Activated naive CD4-positive, alpha-beta T cell treated with anti-CD3 and anti-CD28 coated beads, Interleukin-2, amount 50 U/mL, for 24 hours (primary cell): ENCODE measurements around the gene KHDRBS1.
"Not testable (repeated sequence)": the region's sequence is repeated elsewhere in the genome, so short reads cannot be mapped to it uniquely, and the experiment has no call there.

ENCODE experiments used
- H3K27ac Mint-ChIP-seq: one replicate; pipeline ENCODE4 v1.8.0; 2021; ENCODE audit warnings: mild to moderate bottlenecking, mixed read lengths
- H3K27me3 Mint-ChIP-seq: one replicate; pipeline ENCODE4 v1.8.0; 2021; ENCODE audit warnings: mixed read lengths
- H3K36me3 Mint-ChIP-seq: one replicate; pipeline ENCODE4 v1.8.0; 2021; ENCODE audit warnings: mixed read lengths
- H3K4me1 Mint-ChIP-seq: one replicate; pipeline ENCODE4 v1.8.0; 2021; ENCODE audit warnings: mixed read lengths
- H3K4me3 Mint-ChIP-seq: one replicate; pipeline ENCODE4 v1.8.0; 2021; ENCODE audit warnings: mild to moderate bottlenecking, mixed read lengths
- H3K9me3 Mint-ChIP-seq: one replicate; pipeline ENCODE4 v1.8.0; 2021; ENCODE audit warnings: mixed read lengths

KHDRBS1 gene

DNA sequence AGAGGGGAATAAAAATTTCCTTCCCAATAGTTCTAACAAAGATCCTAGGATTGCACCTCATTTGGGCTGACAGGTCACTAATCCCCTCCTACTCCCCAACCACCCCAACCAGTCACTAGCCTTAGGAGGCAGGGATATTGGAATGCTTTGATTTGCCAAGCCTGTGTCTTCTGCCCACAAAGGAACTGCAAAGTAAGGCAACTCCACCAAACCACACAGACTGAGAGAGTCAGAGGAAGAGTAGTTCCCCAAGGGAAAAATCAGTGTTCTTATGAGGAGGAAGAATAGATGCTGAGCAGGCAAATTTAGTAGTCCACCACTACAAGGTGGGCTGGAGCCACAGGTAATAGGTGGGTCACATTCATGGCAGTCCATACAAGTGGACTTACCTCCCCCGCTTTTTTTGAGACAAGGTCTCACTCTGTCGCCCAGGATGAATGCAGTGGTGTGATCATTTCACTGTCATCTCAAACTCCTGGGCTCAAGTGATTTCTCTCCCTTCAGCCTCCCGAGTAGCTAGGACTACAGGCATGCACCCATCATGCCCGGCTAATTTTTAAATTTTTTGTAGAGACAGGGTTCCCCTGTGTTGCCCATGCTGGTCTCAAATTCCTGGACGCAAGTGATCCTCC, 55.4 kb downstream of the KHDRBS1 start:
- Mint-ChIP-seq H3K9me3 (no peaks in the 10 kb centered on the region), H3K27me3 (no peaks in the 10 kb centered on the region), H3K4me3 (no peak overlapping the region), H3K27ac (no peak overlapping the region), H3K36me3 (no peaks in the 10 kb centered on the region), H3K4me1 (peaks cover 35% of the 10 kb centered on the region)

DNA sequence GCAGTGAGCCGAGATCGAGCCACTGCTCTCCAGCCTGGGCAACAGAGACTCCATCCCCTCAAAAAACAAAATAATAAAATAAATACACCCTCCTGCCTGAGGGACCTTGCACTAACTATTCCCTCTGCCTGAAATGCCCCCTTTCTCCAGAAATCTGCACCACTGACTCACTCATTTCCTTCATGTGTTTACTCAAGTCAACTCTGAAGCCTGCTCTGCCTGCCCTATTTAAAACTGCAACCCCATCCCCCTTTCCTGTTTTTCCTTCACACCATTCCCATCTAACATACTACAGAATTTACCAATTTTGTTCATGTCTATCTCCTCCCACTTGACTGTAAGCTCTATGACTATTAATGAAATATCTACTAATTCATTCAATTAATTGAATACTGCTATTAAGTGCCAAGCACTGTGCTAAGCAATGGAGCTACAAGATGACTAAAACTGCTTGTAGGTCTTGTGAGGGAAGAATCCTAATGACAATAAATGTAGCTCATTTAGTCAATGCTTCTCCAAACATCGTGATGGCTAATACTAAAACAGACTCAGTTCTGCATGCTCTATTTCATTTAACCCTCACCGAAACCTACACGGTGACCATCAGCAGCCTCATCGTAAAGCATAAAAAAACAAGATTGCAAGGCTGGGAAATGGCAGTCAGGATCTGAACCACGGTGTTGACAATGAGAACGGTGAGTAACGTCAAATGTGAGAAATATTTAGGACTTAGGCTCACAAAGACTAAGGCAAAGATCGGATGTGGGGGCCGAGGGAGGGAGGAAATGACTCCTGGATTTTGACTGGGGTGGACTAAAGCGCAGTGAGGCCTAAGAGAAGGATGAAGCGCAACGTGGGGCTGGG, 58.3 kb downstream of the KHDRBS1 start:
- Mint-ChIP-seq H3K27me3 (no peaks in the 10 kb centered on the region), H3K36me3 (no peaks in the 10 kb centered on the region), H3K4me1 (peaks cover 38% of the 10 kb centered on the region), H3K9me3 (no peaks in the 10 kb centered on the region), H3K27ac (peak overlapping the region; percentile 71), H3K4me3 (peak overlapping the region; percentile 88)

DNA sequence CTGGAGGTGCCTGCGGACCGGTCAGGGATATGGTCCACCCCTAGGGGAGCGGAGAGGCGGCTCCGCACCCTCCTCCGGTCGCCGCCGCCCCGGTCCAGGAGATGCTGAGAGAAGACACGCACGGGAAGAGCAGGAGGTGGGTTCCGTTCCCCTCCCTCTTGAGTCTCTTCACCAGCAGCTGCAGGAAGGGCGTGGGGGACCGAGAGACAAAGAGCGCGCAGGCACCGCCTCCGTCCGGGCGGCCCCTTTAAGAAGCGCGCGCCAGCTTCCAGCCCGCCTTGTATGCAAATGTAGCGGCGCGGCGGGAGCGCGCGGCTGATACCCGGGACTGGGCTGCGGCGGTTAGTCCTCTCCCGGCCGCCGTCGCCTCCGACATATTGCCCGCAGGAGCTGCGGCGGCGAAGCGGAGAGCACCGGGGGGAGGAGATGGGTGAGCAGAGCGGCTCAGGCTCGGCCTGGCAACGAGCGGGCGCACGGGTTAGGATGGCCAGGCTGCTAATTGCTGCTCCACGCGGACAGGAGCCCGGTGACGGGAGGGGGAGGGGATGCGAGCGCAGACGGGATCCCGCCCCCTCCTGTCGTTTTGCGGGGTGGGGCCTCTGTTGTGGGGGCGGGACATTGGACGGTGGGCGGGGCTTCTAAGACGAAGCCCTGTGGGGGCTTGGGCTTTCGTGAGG, 59.1 kb downstream of the KHDRBS1 start, which contains the start of gene TMEM39B:
Gene TMEM39B (plus strand): TSS at position 318 of the 677 bp plus-strand sequence. CDS start 109 bp downstream, at position 427.
- peaks cover 45% of the 10 kb centered on the region for H3K4me1 Mint-ChIP-seq
- H3K27ac Mint-ChIP-seq: peak within 1 kb of the TSS; percentile 71
- H3K9me3 Mint-ChIP-seq: no peaks in the 10 kb centered on the region
- peak within 1 kb of the TSS; percentile 88 for H3K4me3 Mint-ChIP-seq
- peaks cover 1% of the 10 kb centered on the region for H3K36me3 Mint-ChIP-seq
- H3K27me3 Mint-ChIP-seq: no peaks in the 10 kb centered on the region

DNA sequence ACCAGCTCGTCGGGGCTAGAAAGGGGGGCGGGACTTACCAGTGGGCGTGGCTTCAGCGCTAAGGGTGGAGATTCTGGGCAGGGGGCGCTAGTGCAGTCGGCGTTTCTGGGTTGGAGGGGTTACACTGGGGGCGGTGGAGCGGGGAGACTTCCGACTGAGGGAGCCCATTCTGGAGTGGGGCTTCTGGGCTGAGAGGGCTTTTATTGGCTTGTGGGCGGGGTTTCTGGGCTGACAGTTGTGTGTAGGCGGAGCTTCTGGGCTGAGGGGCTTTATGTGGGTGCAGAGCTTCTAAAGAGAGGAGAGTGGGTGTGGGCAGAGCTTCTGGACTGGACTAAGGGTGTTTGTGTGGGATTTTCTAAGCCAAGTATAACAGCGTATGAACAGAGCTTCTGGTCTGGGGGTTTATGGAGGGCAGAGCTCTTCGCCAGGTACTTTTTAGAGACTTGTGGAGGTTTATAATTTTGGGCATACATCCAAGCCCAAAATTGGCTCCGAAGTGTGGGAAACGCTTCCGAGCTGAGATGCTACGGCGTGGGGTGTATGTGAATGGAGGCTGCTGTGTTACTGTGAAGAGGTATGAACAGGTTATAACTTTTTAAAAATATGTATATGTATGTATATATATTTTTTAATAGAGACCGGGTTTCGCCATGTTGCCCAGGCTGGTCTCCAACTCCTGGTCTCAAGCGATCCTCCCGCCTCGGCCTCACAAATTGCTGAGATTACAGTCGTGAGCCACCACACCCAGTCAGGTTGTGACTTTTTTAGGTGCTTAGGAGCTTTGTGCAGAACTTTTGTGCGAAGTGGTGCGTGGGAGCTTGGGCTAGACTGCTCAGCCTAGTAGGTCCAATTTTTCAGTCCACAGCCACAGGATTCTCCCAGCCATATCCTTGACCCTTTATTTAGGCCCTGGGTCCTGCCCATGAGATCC, 59.9 kb downstream of the KHDRBS1 start:
- Mint-ChIP-seq H3K4me3 (peak overlapping the region; percentile 88), H3K4me1 (peaks cover 45% of the 10 kb centered on the region), H3K36me3 (peaks cover 1% of the 10 kb centered on the region), H3K27ac (peak overlapping the region; percentile 71), H3K27me3 (no peaks in the 10 kb centered on the region), H3K9me3 (no peaks in the 10 kb centered on the region)

DNA sequence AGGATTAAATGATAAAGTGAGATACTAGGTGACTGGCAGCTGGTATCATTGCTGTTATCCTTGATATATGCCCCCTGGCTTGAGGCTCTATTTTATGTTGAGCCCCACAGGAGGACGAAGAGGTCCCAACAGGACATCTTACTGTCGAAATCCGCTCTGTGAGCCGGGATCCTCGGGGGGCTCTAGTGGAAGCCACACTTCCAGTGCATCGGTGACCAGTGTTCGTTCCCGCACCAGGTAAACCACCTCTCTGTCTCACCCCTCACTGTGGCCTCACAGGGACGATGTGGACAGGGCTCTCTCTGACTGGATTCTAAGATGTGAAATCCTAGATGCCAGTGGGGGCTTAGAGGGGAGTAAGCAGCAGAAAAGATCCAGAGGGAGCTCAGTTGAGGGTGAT, 61.2 kb downstream of the KHDRBS1 start:
- Mint-ChIP-seq H3K4me3 (peak overlapping the region; percentile 2), H3K9me3 (no peaks in the 10 kb centered on the region), H3K36me3 (peaks cover 1% of the 10 kb centered on the region), H3K27ac (peak overlapping the region; percentile 81), H3K27me3 (no peaks in the 10 kb centered on the region), H3K4me1 (peaks cover 45% of the 10 kb centered on the region)

DNA sequence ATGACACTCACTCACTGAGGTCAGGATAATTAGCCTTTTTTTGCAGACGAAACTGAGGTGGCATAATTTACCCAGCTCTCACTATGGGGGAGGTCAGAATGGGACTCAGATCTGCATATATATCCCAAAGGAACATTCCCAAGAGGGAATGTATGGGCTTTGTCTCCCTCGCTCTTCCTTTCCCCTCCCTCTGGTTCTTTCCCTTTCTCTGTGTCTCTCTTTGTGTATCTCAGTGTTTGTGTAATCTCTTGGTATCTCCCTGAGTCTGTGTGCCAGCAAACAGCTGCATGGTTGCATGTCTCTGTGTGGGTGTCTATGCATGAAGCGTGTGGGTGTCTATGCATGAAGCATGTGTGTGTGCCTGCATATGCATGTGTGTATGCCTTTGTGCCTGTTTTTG, 63.8 kb downstream of the KHDRBS1 start:
- Mint-ChIP-seq H3K4me3 (no peak overlapping the region), H3K36me3 (peaks cover 7% of the 10 kb centered on the region), H3K4me1 (peaks cover 37% of the 10 kb centered on the region), H3K27me3 (no peaks in the 10 kb centered on the region), H3K9me3 (no peaks in the 10 kb centered on the region), H3K27ac (peak overlapping the region; percentile 80)

DNA sequence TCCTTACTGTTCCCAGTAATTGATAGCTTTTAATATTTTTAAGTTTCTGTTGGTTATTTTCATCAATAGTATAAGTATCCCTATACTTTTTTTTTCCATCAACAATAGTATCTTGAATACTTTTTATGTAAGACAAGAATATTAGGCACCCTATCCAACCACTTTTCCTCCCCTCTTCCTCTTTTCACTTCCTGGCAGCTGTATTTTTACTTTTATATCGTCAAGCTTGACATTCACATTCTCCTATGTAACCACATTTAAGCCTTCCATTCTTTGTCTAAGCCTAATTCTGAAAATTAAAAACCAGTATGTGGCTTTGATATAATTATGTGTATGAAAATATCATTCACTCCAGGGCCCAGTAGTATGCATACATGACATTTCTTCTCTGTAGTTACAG, 68.4 kb downstream of the KHDRBS1 start:
- Mint-ChIP-seq H3K4me1 (peaks cover 17% of the 10 kb centered on the region), H3K9me3 (no peaks in the 10 kb centered on the region), H3K4me3 (no peak overlapping the region), H3K27ac (peak overlapping the region; percentile 76), H3K27me3 (no peaks in the 10 kb centered on the region), H3K36me3 (peaks cover 13% of the 10 kb centered on the region)

DNA sequence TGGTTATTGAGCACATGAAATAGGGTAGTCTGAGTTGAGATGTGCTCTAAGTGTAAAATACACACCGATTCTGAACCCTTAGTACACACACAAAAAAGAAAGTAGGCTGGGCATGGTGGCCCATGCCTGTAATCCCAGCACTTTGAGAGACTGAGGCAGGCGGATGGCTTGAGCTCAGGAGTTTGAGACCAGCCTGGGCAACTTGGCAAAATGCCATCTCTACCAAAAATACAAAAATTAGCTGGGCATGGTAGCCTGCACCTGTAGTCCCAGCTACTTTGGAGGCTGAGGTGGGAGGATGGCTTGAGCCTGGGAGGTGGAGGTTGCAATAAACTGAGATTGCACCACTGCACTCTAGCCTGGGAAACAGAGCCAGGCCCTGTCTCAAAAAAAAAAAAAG, 72.7 kb downstream of the KHDRBS1 start:
- H3K4me3 Mint-ChIP-seq, H3K9me3 Mint-ChIP-seq, H3K27me3 Mint-ChIP-seq, H3K27ac Mint-ChIP-seq, H3K4me1 Mint-ChIP-seq: not testable (repeated sequence)
- peaks cover 12% of the 10 kb centered on the region for H3K36me3 Mint-ChIP-seq

DNA sequence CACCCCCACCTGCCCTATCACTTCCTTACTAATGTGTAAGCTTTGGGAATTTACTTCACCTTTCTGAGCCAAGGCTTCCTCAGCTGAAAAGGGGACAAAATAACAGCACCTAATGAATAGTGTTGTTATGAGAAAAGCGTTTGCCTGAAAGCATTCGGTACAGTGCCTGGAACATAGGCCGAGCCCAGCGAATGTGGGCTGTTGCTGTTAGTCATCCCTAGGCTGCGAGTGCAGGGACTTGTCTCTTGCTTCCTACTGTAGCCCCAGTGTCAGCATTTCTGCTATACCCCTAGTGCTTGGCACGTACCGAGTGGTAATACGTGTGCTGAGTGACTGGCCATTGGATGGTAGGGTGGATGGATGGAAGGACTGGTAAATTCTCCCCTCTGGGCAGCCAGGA, 77.5 kb downstream of the KHDRBS1 start:
- H3K27ac Mint-ChIP-seq: no peak overlapping the region
- H3K27me3 Mint-ChIP-seq: no peaks in the 10 kb centered on the region

DNA sequence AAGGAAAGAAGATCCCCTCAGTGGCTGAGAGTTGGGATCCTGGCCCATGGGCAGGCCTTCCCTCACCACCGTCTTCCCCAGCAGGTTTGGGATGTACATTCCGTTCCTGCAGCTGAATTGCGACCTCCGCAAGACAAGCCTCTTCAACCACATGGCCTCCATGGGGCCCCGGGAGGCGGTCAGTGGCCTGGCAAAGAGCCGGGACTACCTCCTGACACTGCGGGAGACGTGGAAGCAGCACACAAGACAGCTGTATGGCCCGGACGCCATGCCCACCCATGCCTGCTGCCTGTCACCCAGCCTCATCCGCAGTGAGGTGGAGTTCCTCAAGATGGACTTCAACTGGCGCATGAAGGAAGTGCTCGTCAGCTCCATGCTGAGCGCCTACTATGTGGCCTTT, 77.9 kb downstream of the KHDRBS1 start:
- H3K4me1 Mint-ChIP-seq: no peaks in the 10 kb centered on the region

More for the DNA sequence above, 77.5 kb downstream of the KHDRBS1 start:
- Mint-ChIP-seq H3K4me3 (no peak overlapping the region), H3K4me1 (no peaks in the 10 kb centered on the region), H3K9me3 (no peaks in the 10 kb centered on the region), H3K36me3 (peaks cover 1% of the 10 kb centered on the region)

More for the DNA sequence above, 77.9 kb downstream of the KHDRBS1 start:
- H3K27me3 Mint-ChIP-seq: no peaks in the 10 kb centered on the region
- H3K27ac Mint-ChIP-seq: no peak overlapping the region
- H3K4me3 Mint-ChIP-seq: no peak overlapping the region
- no peaks in the 10 kb centered on the region for H3K36me3 Mint-ChIP-seq
- no peaks in the 10 kb centered on the region for H3K9me3 Mint-ChIP-seq
